Endodermal cell (in vitro differentiated cells): ENCODE results near the gene DELE1. TPM values are rescaled to one million over a fixed set of nuclear protein-coding genes. Genes with fewer than 3 reads are reported as not detected.
"Not testable (repeated sequence)": the region's sequence is repeated elsewhere in the genome, so short reads cannot be mapped to it uniquely, and the experiment has no call there.

Experiments used
- DNase-seq: peaks from one replicate; pipeline ENCODE4 v3.0.0-alpha.2; 2017
- H3K27ac ChIP-seq: 2 replicates; pipeline ENCODE4 v1.5.1; 2013; ENCODE audit warnings: mild to moderate bottlenecking, low read depth, low read length, moderate library complexity
- H3K27me3 ChIP-seq: 2 replicates; pipeline ENCODE4 v1.6.1; 2013; ENCODE audit warnings: mild to moderate bottlenecking, low read length, moderate library complexity; ENCODE audit not compliant: insufficient read depth, control insufficient read depth, poor library complexity, severe bottlenecking
- H3K36me3 ChIP-seq: 2 replicates; pipeline ENCODE4 v1.7.0; 2013; ENCODE audit warnings: mild to moderate bottlenecking, low read length, moderate library complexity; ENCODE audit not compliant: control insufficient read depth, insufficient read depth
- H3K4me1 ChIP-seq: one replicate; pipeline ENCODE4 v1.7.0; 2013; ENCODE audit warnings: low read length; ENCODE audit not compliant: control insufficient read depth, insufficient read depth
- H3K4me3 ChIP-seq: 2 replicates; pipeline ENCODE4 v1.5.1; 2013; ENCODE audit warnings: mild to moderate bottlenecking, low read length, moderate library complexity
- H3K9ac ChIP-seq: 2 replicates; pipeline ENCODE4 v1.6.1; 2013; ENCODE audit warnings: mild to moderate bottlenecking, low read length, moderate library complexity; ENCODE audit not compliant: poor library complexity, severe bottlenecking; ENCODE audit errors: extremely low read depth
- H3K9me3 ChIP-seq: 2 replicates; pipeline ENCODE4 v1.6.1; 2013; ENCODE audit warnings: mild to moderate bottlenecking, low read length, moderate library complexity; ENCODE audit not compliant: control insufficient read depth
- H3K27ac Mint-ChIP-seq: 2 replicates; pipeline ENCODE4 v1.8.0; 2020; ENCODE audit warnings: mixed read lengths
- H3K27me3 Mint-ChIP-seq: 2 replicates; pipeline ENCODE4 v1.8.0; 2021; ENCODE audit warnings: mild to moderate bottlenecking, mixed read lengths; ENCODE audit not compliant: insufficient read depth
- H3K36me3 Mint-ChIP-seq: 2 replicates; pipeline ENCODE4 v1.8.0; 2020; ENCODE audit warnings: low read depth, mixed read lengths
- H3K4me1 Mint-ChIP-seq: 2 replicates; pipeline ENCODE4 v1.8.0; 2020; ENCODE audit warnings: mixed read lengths
- H3K4me3 Mint-ChIP-seq: 2 replicates; pipeline ENCODE4 v1.8.0; 2020; ENCODE audit warnings: mild to moderate bottlenecking, moderate library complexity, mixed read lengths
- H3K9me3 Mint-ChIP-seq: 2 replicates; pipeline ENCODE4 v1.8.0; 2020; ENCODE audit warnings: mild to moderate bottlenecking, mixed read lengths
- CTCF ChIP-seq: fragments of 200-600 bp; sonication (generic); conservative IDR thresholded peaks from 2 replicates; pipeline ENCODE4 v1.5.0; 2021; ENCODE audit warnings: antibody characterized with exemption, mild to moderate bottlenecking
- whole genome bisulfite sequencing, 2 experiments: methylation state at CpG; one replicate each; pipeline versions ENCODE4 v1.1.5 to v1.1.7; 2013; ENCODE audit warnings: missing lambda C conversion rate in 2 of 2, mixed read lengths in 1 of 2; ENCODE audit not compliant: insufficient coverage in 1 of 2, insufficient read length in 1 of 2; 5-methylcytosine and 5-hydroxymethylcytosine counted together
- total RNA-seq, 2 donors: library from RNA; stranded (reverse); fragmentation: NEBNext Ultra II Directional in 1 of 2; extraction: Animal tissue kit (Norgen Biotek cat#: 25700) in 1 of 2; gene quantifications; 2 replicates in 1 of 2; 3 replicates in 1 of 2; pipeline ENCODE4 v1.2.1, GENCODE V29; 2021

The DELE1 gene
- total RNA-seq, 2 donors from 2014 or later: 66.5 to 71.4 TPM

GRCh38 chr5:141917760-141918159 lies 5.9 kb upstream of the DELE1 start:
- WGBS, 2 experiments: 75 to 77% methylated on average over 4 to 5 of the region's 5 CpGs
- H3K27ac Mint-ChIP-seq: no peak overlapping the region
- no peaks in the 10 kb centered on the region for H3K9me3 Mint-ChIP-seq
- H3K27me3 ChIP-seq: peaks cover 25% of the 10 kb centered on the region
- no peak overlapping the region for H3K9ac ChIP-seq
- peaks cover 17% of the 10 kb centered on the region for H3K4me1 Mint-ChIP-seq
- no peak for TF ChIP-seq CTCF
- H3K4me3 Mint-ChIP-seq: no peak overlapping the region
- DNase-seq: no peak
- no peak overlapping the region for H3K27ac ChIP-seq
- H3K4me1 ChIP-seq: no peaks in the 10 kb centered on the region
- no peaks in the 10 kb centered on the region for H3K9me3 ChIP-seq
- H3K4me3 ChIP-seq: no peak overlapping the region
- H3K36me3 Mint-ChIP-seq: no peaks in the 10 kb centered on the region
- peaks cover 30% of the 10 kb centered on the region for H3K27me3 Mint-ChIP-seq
- no peaks in the 10 kb centered on the region for H3K36me3 ChIP-seq

- Histone ChIP-seq H3K9ac (no peak overlapping the region), H3K36me3 (no peaks in the 10 kb centered on the region), H3K9me3 (no peaks in the 10 kb centered on the region), H3K27me3 (peaks cover 8% of the 10 kb centered on the region), H3K4me3 (no peak overlapping the region), H3K27ac (no peak overlapping the region), H3K4me1 (no peaks in the 10 kb centered on the region)
- H3K9me3 Mint-ChIP-seq: no peaks in the 10 kb centered on the region
- H3K36me3 Mint-ChIP-seq: peaks cover 3% of the 10 kb centered on the region
- H3K4me1 Mint-ChIP-seq: peaks cover 16% of the 10 kb centered on the region
- WGBS, 2 experiments: 89 to 92% methylated on average over 8 of the region's 8 CpGs
- peaks cover 16% of the 10 kb centered on the region for H3K27me3 Mint-ChIP-seq
- no peak for TF ChIP-seq CTCF
- H3K27ac Mint-ChIP-seq: peak overlapping the region; percentile 75
- no peak for DNase-seq
- no peak overlapping the region for H3K4me3 Mint-ChIP-seq
Observed at GRCh38 chr5:141919218-141920119, 4.2 kb upstream of the DELE1 start.

GRCh38 chr5:141920771-141921170 lies 2.9 kb upstream of the DELE1 start:
- Mint-ChIP-seq H3K9me3 (no peaks in the 10 kb centered on the region), H3K27me3 (peaks cover 7% of the 10 kb centered on the region), H3K4me3 (no peak overlapping the region), H3K4me1 (peaks cover 12% of the 10 kb centered on the region), H3K36me3 (peaks cover 9% of the 10 kb centered on the region), H3K27ac (no peak overlapping the region)
- H3K36me3 ChIP-seq: peaks cover 5% of the 10 kb centered on the region
- no peak for DNase-seq
- no peak overlapping the region for H3K27ac ChIP-seq
- H3K9me3 ChIP-seq: no peaks in the 10 kb centered on the region
- no peaks in the 10 kb centered on the region for H3K27me3 ChIP-seq
- TF ChIP-seq CTCF: no peak
- H3K4me1 ChIP-seq: no peaks in the 10 kb centered on the region
- no peak overlapping the region for H3K9ac ChIP-seq
- no peak overlapping the region for H3K4me3 ChIP-seq
- 88 to 100% methylated on average over 1 to 2 of the region's 2 CpGs for WGBS, 2 experiments

GRCh38 chr5:141922827-141923447 lies 734 bp upstream of the DELE1 start:
- H3K9ac ChIP-seq: peak overlapping the region; percentile 78
- peaks cover 28% of the 10 kb centered on the region for H3K36me3 Mint-ChIP-seq
- H3K4me1 ChIP-seq, H3K9me3 ChIP-seq, H3K4me1 Mint-ChIP-seq, H3K9me3 Mint-ChIP-seq, H3K27me3 ChIP-seq, DNase-seq, H3K27me3 Mint-ChIP-seq: not testable (repeated sequence)
- WGBS, 2 experiments: 69 to 71% methylated on average over 21 to 28 of the region's 28 CpGs
- peak overlapping the region; percentile 80 for H3K27ac Mint-ChIP-seq
- H3K36me3 ChIP-seq: peaks cover 26% of the 10 kb centered on the region
- H3K4me3 ChIP-seq: peak overlapping the region; percentile 97
- peak overlapping the region; percentile 89 for H3K4me3 Mint-ChIP-seq
- H3K27ac ChIP-seq: peak overlapping the region; percentile 88
